ENCODE measurements around the gene MCCC1.

Gene MCCC1

GRCh38 chr3:182986021-182986420, 113.3 kb downstream of the MCCC1 start:
- no peak for TF ChIP-seq POLR2AphosphoS5 (IDR thresholded peaks at IDR 0.05; ENCODE audit: low read depth, low read length)

DNA sequence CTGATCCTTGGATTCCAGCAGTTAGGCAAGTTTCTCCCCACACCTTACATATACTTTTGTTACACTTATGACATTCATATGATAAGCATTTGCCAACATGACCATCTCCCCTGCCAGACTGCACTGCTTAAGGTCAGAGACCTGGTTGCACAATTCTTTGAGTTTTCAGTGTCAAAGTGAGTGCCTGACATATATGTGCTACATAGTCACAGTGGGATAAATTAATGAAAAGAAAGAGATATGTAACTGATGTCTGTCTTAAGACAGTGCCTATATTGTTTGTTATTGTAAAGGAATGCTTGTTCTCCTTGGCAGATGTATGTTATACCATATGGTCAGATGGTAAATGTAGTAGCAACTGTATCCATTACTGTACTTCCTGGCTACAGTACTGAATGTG, 115.4 kb downstream of the MCCC1 start:
- no peak for TF ChIP-seq POLR2AphosphoS5 (IDR thresholded peaks at IDR 0.05; ENCODE audit: low read depth, low read length)
- no peak for TF ChIP-seq TAF1 (IDR thresholded peaks at IDR 0.05; ENCODE audit: borderline replicate concordance, insufficient read depth, low read length)
- no peak for TF ChIP-seq FOXP2 (optimal IDR thresholded peaks at IDR 0.05; ENCODE audit: borderline replicate concordance, extremely low read depth, extremely low read length, insufficient read depth)
- TF ChIP-seq, protein P1, sequence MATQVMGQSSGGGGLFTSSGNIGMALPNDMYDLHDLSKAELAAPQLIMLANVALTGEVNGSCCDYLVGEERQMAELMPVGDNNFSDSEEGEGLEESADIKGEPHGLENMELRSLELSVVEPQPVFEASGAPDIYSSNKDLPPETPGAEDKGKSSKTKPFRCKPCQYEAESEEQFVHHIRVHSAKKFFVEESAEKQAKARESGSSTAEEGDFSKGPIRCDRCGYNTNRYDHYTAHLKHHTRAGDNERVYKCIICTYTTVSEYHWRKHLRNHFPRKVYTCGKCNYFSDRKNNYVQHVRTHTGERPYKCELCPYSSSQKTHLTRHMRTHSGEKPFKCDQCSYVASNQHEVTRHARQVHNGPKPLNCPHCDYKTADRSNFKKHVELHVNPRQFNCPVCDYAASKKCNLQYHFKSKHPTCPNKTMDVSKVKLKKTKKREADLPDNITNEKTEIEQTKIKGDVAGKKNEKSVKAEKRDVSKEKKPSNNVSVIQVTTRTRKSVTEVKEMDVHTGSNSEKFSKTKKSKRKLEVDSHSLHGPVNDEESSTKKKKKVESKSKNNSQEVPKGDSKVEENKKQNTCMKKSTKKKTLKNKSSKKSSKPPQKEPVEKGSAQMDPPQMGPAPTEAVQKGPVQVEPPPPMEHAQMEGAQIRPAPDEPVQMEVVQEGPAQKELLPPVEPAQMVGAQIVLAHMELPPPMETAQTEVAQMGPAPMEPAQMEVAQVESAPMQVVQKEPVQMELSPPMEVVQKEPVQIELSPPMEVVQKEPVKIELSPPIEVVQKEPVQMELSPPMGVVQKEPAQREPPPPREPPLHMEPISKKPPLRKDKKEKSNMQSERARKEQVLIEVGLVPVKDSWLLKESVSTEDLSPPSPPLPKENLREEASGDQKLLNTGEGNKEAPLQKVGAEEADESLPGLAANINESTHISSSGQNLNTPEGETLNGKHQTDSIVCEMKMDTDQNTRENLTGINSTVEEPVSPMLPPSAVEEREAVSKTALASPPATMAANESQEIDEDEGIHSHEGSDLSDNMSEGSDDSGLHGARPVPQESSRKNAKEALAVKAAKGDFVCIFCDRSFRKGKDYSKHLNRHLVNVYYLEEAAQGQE (IDR thresholded peaks at IDR 0.05; ENCODE audit: insufficient read depth in 1 of 2, low read depth in 2 of 2, low read length in 2 of 2) = no peak
- no peak for TF ChIP-seq SIN3A (IDR thresholded peaks at IDR 0.05; ENCODE audit: borderline replicate concordance, insufficient read depth, low read length)

DNA sequence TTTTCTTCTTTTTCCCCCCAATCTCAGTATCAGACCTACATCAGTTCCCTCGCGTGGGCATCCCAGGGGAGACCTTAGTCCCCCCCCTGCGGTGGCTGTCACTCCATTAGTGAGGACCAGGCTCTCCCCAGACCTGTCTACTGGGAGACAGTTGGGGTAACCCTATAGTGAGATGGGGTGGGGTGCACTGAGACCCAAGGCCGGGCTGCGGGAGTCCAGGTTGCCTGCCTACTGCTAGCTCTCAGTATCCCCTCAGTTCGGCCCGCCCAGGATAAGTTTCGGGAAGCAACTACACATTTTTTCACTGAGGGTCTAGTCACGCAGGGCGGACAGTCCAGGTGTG, 118.3 kb downstream of the MCCC1 start:
- TF ChIP-seq, protein P1 (IDR thresholded peaks at IDR 0.05; ENCODE audit: insufficient read depth in 1 of 2, low read depth in 2 of 2, low read length in 2 of 2) = no peak
- no peak for TF ChIP-seq SIN3A (IDR thresholded peaks at IDR 0.05; ENCODE audit: borderline replicate concordance, insufficient read depth, low read length)
- no peak for TF ChIP-seq FOXP2 (optimal IDR thresholded peaks at IDR 0.05; ENCODE audit: borderline replicate concordance, extremely low read depth, extremely low read length, insufficient read depth)
- no peak for TF ChIP-seq TAF1 (IDR thresholded peaks at IDR 0.05; ENCODE audit: borderline replicate concordance, insufficient read depth, low read length)
- TF ChIP-seq POLR2AphosphoS5 (IDR thresholded peaks at IDR 0.05; ENCODE audit: low read depth, low read length) = no peak

- TF ChIP-seq POLR2AphosphoS5 (IDR thresholded peaks at IDR 0.05; ENCODE audit: low read depth, low read length) = no peak
- TF ChIP-seq, protein P1 (IDR thresholded peaks at IDR 0.05; ENCODE audit: insufficient read depth in 1 of 2, low read depth in 2 of 2, low read length in 2 of 2) = no peak
- TF ChIP-seq FOXP2 (optimal IDR thresholded peaks at IDR 0.05; ENCODE audit: borderline replicate concordance, extremely low read depth, extremely low read length, insufficient read depth) = no peak
- TF ChIP-seq SIN3A (IDR thresholded peaks at IDR 0.05; ENCODE audit: borderline replicate concordance, insufficient read depth, low read length) = no peak
- no peak for TF ChIP-seq TAF1 (IDR thresholded peaks at IDR 0.05; ENCODE audit: borderline replicate concordance, insufficient read depth, low read length)
These were observed 118.9 kb downstream of the MCCC1 start, which contains the start of gene DCUN1D1 for GRCh38 chr3:182980204-182981037. Gene DCUN1D1 (minus strand): TSS chr3:182980538. CDS start chr3:182980489, 49 bp downstream.

DNA sequence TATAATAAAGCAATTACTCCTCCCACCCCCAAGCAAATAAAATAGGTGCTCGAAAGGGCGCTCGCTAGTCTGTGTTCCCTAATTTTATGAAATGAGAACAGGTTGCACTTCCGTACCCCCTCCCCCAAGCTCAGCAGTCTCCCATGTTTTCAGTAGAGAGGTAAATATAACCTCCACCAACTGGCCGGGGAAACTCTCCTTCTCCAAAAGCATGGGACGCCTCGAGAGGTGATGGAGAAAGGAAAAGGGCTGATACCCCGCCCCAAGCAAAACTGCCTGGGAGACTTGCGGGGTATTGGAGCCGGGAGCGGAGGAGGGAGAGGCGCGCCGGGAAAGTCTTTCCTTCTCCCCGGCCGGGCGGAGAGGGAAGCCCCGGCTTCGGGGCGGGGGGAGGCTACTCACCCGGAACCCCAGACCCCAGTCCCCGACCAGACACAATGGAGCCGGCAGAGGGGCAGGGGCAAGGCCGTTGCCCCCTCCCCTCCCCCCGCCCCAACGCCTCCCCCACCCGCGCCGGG, 119.6 kb downstream of the MCCC1 start:
- TF ChIP-seq POLR2AphosphoS5 (IDR thresholded peaks at IDR 0.05; ENCODE audit: low read depth, low read length) (no peak), FOXP2 (optimal IDR thresholded peaks at IDR 0.05; ENCODE audit: borderline replicate concordance, extremely low read depth, extremely low read length, insufficient read depth) (no peak), SIN3A (IDR thresholded peaks at IDR 0.05; ENCODE audit: borderline replicate concordance, insufficient read depth, low read length) (no peak), TAF1 (IDR thresholded peaks at IDR 0.05; ENCODE audit: borderline replicate concordance, insufficient read depth, low read length) (no peak)
- TF ChIP-seq, protein P1 (IDR thresholded peaks at IDR 0.05; ENCODE audit: insufficient read depth in 1 of 2, low read depth in 2 of 2, low read length in 2 of 2) = no peak
